Kidney (tissue), 14 donors: ENCODE measurements around the gene VPS26C. TPM values are rescaled to one million over a fixed set of nuclear protein-coding genes. Genes with fewer than 3 reads are reported as not detected.

ENCODE experiments used
- DNase-seq, 5 donors: peaks; one replicate each; pipeline ENCODE4 v3.0.0-alpha.2; 2013 to 2020
- FAIRE-seq: peaks from 2 replicates; lab custom pipeline; 2012; peaks lifted over from hg19 to GRCh38; lab: Jason Lieb, UNC
- H3K27ac ChIP-seq, 2 donors: one replicate each; pipeline ENCODE4 v1.7.0; 2013; ENCODE audit warnings: low read depth in 2 of 2, low read length in 2 of 2, inconsistent platforms in 1 of 2
- H3K27me3 ChIP-seq: one replicate; pipeline ENCODE4 v1.7.1; 2013; ENCODE audit warnings: low read length, inconsistent platforms; ENCODE audit not compliant: control insufficient read depth, insufficient read depth
- H3K36me3 ChIP-seq, 3 donors: one replicate each; pipeline versions ENCODE4 v1.7.0 to v1.7.1; 2013; ENCODE audit warnings: low read length in 3 of 3, control low read depth in 1 of 3, inconsistent platforms in 1 of 3; ENCODE audit not compliant: insufficient read depth in 3 of 3, control insufficient read depth in 2 of 3
- H3K4me1 ChIP-seq, 3 donors: one replicate each; pipeline versions ENCODE4 v1.7.0 to v1.7.1; 2013; ENCODE audit warnings: low read length in 3 of 3, inconsistent platforms in 1 of 3, low read depth in 1 of 3; ENCODE audit not compliant: control insufficient read depth in 2 of 3, insufficient read depth in 2 of 3
- H3K4me3 ChIP-seq, 3 donors: one replicate each; pipeline versions ENCODE4 v1.7.0 to v1.8.1; 2013; ENCODE audit warnings: low read length in 3 of 3, control low read depth in 1 of 3, inconsistent platforms in 1 of 3
- H3K9ac ChIP-seq, 3 donors: one replicate each; pipeline versions ENCODE4 v1.7.0 to v1.7.1; 2013; ENCODE audit warnings: low read length in 3 of 3, control low read depth in 1 of 3, inconsistent platforms in 1 of 3
- H3K9me3 ChIP-seq, 3 donors: one replicate each; pipeline versions ENCODE4 v1.7.0 to v1.7.1; 2013; ENCODE audit warnings: low read length in 3 of 3, control low read depth in 1 of 3, inconsistent platforms in 1 of 3; ENCODE audit not compliant: control insufficient read depth in 2 of 3, insufficient read depth in 1 of 3
- intact Hi-C: fragments of 100-400 bp; cut with DNase I; formaldehyde crosslinking; loops from one replicate; pipeline ENCODE4 v1.11.1; 2022
- polyA plus RNA-seq: library from polyadenylated mRNA; stranded (reverse); fragments of 350-450 nt; fragmentation: Illumina TruSeq; extraction: RNeasy Lipid Tissue Mini Kit (QIAGEN cat#74804); gene quantifications from one replicate; pipeline ENCODE4 v1.2.3, GENCODE V29; 2014; ENCODE audit warnings: low read depth, low replicate concordance; ENCODE audit not compliant: insufficient read depth
- total RNA-seq: library from RNA; stranded (reverse); fragmentation: NEBNext Ultra II Directional; extraction: Animal tissue kit (Norgen Biotek cat#: 25700); gene quantifications from one replicate; pipeline ENCODE4 v1.2.1, GENCODE V29; 2021
- TF ChIP-seq, protein P1 (sequence below): IDR thresholded peaks from 3 replicates; pipeline ENCODE4 v1.5.1; 2012; ENCODE audit warnings: mild to moderate bottlenecking, moderate library complexity, borderline replicate concordance; ENCODE audit not compliant: insufficient read depth; ENCODE audit errors: extremely low read depth
- donor health status: control.
- donor health status: control.
- donor health status: control.
- donor health status: control.
- donor health status: control.
- donor health status: DM: yes; HTN: yes; CAD: no.
- donor health status: Normal renal cell carcinoma (clear cell type).

The VPS26C gene
- total and polyA plus RNA-seq, 2 donors from 2014 or later: 30.0 to 51.8 TPM

DNA sequence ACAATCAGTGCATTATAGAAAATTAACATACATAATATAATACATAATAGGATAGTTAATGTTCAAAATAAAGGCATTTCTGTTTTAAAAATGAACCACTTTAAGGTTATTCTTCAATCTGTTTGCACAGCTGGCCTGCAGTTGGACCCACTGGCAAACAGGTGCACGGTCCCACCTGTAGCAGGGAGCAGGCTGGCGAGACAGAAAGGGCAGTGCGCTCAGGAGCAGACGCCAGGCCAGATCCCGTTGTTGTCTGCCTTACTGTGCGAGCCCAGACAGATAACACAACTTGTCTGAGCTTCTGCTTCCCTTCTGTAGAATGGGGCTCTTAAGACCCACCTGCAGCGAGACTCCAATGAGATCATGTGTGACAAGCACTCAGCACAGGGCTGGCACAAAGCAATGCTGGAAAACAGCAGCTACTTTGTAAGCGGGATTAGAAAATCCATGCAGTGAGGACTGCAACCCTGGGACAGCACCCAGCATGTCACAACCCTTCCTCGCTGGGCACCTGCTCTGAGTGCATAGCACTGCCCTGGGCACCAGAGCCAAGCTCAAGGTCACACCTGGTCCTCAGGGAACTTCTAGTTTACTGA, 33.5 kb downstream of the VPS26C start:
- Histone ChIP-seq H3K27ac (no peak overlapping the region), H3K36me3 (peaks cover 0 to 32% (median 22%) of the 10 kb centered on the region in 3 donors)

GRCh38 chr21:37232274-37233018, 34.7 kb downstream of the VPS26C start:
- intact Hi-C loops: no loop called here
- no peaks in the 10 kb centered on the region for H3K9me3 ChIP-seq
- no peak for FAIRE-seq
- no peak overlapping the region for H3K9ac ChIP-seq
- no peaks in the 10 kb centered on the region for H3K4me1 ChIP-seq
- peaks cover 3 to 35% (median 24%) of the 10 kb centered on the region in 3 donors for H3K36me3 ChIP-seq
- TF ChIP-seq, protein P1, sequence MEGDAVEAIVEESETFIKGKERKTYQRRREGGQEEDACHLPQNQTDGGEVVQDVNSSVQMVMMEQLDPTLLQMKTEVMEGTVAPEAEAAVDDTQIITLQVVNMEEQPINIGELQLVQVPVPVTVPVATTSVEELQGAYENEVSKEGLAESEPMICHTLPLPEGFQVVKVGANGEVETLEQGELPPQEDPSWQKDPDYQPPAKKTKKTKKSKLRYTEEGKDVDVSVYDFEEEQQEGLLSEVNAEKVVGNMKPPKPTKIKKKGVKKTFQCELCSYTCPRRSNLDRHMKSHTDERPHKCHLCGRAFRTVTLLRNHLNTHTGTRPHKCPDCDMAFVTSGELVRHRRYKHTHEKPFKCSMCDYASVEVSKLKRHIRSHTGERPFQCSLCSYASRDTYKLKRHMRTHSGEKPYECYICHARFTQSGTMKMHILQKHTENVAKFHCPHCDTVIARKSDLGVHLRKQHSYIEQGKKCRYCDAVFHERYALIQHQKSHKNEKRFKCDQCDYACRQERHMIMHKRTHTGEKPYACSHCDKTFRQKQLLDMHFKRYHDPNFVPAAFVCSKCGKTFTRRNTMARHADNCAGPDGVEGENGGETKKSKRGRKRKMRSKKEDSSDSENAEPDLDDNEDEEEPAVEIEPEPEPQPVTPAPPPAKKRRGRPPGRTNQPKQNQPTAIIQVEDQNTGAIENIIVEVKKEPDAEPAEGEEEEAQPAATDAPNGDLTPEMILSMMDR: no peak
- H3K4me3 ChIP-seq: no peak overlapping the region
- no peak for DNase-seq
- no peak overlapping the region for H3K27ac ChIP-seq
- no peaks in the 10 kb centered on the region for H3K27me3 ChIP-seq

More for the DNA sequence above, 33.5 kb downstream of the VPS26C start:
- Histone ChIP-seq H3K4me3 (no peak overlapping the region), H3K9me3 (no peaks in the 10 kb centered on the region), H3K4me1 (no peaks in the 10 kb centered on the region), H3K27me3 (no peaks in the 10 kb centered on the region), H3K9ac (no peak overlapping the region)
- no peak for DNase-seq
- TF ChIP-seq, protein P1: no peak
- intact Hi-C loops: no loop called here
- FAIRE-seq: no peak

GRCh38 chr21:37231671-37232070, 35.5 kb downstream of the VPS26C start:
- TF ChIP-seq, protein P1: no peak
- H3K27ac ChIP-seq: no peak overlapping the region
- H3K4me1 ChIP-seq: no peaks in the 10 kb centered on the region
- FAIRE-seq (no peak), DNase-seq (peak in 1 of 5 donors; percentile 65)
- peaks cover 3 to 43% (median 26%) of the 10 kb centered on the region in 3 donors for H3K36me3 ChIP-seq
- H3K9me3 ChIP-seq: no peaks in the 10 kb centered on the region
- no peak overlapping the region for H3K4me3 ChIP-seq
- H3K27me3 ChIP-seq: no peaks in the 10 kb centered on the region
- no peak overlapping the region for H3K9ac ChIP-seq
- intact Hi-C loops: no loop called here
